GM06990 (cell line): Measurements from ENCODE around the gene FSTL1.

Experiments used
- DNase-seq: peaks from one replicate; pipeline ENCODE4 v3.0.0-alpha.2; 2011; ENCODE audit not compliant: insufficient read length; ENCODE audit errors: extremely low read depth
- H3K27me3 ChIP-seq: replicated peaks from 2 replicates; pipeline ENCODE4 v1.6.0; 2011; ENCODE audit warnings: low read length; ENCODE audit not compliant: control insufficient read depth, insufficient read depth
- H3K36me3 ChIP-seq: 2 replicates; pipeline ENCODE4 v1.5.1; 2011; ENCODE audit warnings: low read length; ENCODE audit not compliant: control insufficient read depth, insufficient read depth
- H3K4me3 ChIP-seq: replicated peaks from 2 replicates; pipeline ENCODE4 v1.5.1; 2011; ENCODE audit warnings: low read depth, mild to moderate bottlenecking, control low read depth, low read length
- TF ChIP-seq, protein P1 (sequence below): IDR thresholded peaks from 2 replicates; pipeline ENCODE4 v1.5.1; 2011; ENCODE audit warnings: low read length, control low read depth, mild to moderate bottlenecking, inconsistent platforms; ENCODE audit not compliant: insufficient read depth, poor library complexity, severe bottlenecking

Gene FSTL1

DNA sequence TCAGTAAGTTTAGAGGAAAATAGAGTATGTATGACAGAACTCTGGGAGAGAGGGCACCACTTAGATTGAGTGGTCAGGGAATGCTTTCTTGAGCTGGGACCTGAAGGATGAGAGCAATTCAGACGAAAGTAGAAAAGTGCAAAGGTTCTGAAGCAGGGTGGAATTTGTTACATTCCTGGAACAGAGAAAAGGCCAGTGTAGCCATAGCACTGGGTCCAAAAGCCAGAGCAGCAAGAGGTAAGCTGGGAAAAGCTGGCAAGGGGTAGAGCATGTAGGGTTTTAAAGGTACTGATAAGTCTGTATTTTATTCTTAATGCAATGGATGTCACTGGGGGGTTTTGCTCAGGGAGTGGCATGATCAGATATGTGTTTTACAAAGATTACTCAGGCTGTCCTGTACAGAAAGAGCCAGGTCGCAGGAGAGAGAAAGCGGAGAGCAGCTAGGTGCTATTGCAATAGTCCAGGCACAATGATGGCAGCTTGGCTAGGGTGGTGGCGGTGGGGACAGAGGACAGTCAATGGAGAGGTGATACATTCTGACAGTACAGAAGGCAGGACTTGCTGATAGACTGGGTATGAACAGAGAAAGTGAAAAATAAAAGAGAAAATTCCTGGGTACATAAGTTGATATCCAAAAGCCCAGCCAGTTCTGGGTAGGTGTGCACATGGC lies 17.0 kb downstream of the FSTL1 start:
- TF ChIP-seq, protein P1, sequence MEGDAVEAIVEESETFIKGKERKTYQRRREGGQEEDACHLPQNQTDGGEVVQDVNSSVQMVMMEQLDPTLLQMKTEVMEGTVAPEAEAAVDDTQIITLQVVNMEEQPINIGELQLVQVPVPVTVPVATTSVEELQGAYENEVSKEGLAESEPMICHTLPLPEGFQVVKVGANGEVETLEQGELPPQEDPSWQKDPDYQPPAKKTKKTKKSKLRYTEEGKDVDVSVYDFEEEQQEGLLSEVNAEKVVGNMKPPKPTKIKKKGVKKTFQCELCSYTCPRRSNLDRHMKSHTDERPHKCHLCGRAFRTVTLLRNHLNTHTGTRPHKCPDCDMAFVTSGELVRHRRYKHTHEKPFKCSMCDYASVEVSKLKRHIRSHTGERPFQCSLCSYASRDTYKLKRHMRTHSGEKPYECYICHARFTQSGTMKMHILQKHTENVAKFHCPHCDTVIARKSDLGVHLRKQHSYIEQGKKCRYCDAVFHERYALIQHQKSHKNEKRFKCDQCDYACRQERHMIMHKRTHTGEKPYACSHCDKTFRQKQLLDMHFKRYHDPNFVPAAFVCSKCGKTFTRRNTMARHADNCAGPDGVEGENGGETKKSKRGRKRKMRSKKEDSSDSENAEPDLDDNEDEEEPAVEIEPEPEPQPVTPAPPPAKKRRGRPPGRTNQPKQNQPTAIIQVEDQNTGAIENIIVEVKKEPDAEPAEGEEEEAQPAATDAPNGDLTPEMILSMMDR = no peak
- DNase-seq = no peak
- no peaks in the 10 kb centered on the region; the same call in 1 of the 2 replicates for H3K27me3 ChIP-seq
- H3K36me3 ChIP-seq = no peaks in the 10 kb centered on the region
- no peak overlapping the region for H3K4me3 ChIP-seq

DNA sequence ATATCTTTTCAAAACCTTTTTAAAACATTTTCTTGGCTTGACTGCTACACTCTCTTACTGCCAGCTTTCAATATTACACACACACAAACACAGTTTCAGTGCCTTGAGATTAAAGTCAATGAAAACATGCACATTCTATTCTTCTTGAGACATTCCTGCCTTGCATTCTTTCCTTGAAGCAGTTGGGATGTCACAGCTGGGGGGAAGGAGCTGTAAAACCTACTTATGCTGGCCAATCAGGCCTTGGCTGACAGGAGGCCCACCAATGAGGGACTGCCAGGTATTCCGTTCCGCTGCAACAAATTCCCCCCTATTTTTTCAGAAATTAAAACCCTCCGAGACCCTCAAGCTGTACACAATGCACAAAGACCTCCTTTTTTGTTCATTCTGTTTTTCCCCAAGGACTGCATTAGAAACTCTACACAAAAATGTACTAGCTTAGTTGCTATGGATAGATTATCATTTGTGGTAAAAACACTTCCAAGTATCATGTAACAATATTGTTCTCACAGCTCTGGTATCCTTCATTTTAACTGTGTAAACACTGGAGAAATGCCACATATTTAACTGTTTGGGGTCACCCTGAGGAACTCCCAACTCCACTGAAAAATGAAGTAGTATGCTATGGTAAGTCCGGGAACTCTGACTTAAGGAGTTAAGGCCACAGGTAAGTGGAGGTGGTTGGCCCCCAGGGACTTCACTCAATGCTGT lies 18.5 kb downstream of the FSTL1 start:
- Histone ChIP-seq H3K4me3 (no peak overlapping the region), H3K36me3 (no peaks in the 10 kb centered on the region), H3K27me3 (no peaks in the 10 kb centered on the region; the same call in 1 of the 2 replicates)
- TF ChIP-seq, protein P1 = no peak
- no peak for DNase-seq

DNA sequence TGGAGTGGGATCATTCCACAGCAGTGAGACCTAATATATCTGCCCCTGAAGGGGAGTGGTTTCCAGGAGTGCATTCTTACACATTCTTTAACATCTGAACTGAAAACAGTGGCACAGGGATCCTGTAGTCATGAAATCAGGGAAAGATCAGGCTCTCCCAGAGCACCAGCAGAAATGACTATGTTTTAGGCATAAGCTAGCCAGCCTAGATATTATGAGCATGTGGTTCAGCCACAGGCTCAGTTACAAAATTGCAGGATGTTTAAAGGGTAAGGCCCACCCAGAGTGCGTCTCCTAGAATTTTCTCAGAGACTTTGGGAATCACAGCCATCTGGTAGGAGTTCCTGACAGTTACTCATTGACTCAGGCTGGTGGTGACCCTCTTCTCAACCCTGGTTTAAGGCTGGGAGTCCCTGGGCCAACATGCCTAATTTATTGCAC lies 20.9 kb downstream of the FSTL1 start:
- Histone ChIP-seq H3K27me3 (no peaks in the 10 kb centered on the region), H3K4me3 (no peak overlapping the region), H3K36me3 (no peaks in the 10 kb centered on the region)
- no peak for DNase-seq
- TF ChIP-seq, protein P1 = no peak

DNA sequence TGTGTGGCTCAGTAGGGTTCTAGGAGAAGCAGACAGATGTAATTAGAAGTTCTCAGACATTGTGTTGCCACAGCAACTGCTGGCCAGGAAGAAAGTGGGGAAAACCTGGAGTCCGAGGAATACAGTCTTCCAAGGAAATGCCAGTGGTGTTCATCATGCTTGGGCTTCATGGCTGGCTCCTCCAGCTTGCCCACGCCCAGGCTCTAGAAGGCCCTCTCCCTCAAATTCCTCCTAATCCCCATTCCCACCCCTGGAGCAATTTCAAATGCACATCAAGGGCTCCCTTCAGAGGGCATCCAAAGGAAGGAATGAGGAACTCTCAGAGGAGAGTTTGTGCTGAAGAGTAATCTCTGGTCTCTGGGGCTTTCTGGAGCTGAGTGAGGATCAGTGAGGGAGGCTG lies 21.9 kb downstream of the FSTL1 start:
- no peak for DNase-seq
- Histone ChIP-seq H3K27me3 (no peaks in the 10 kb centered on the region), H3K36me3 (no peaks in the 10 kb centered on the region), H3K4me3 (no peak overlapping the region)
- TF ChIP-seq, protein P1 = no peak

DNA sequence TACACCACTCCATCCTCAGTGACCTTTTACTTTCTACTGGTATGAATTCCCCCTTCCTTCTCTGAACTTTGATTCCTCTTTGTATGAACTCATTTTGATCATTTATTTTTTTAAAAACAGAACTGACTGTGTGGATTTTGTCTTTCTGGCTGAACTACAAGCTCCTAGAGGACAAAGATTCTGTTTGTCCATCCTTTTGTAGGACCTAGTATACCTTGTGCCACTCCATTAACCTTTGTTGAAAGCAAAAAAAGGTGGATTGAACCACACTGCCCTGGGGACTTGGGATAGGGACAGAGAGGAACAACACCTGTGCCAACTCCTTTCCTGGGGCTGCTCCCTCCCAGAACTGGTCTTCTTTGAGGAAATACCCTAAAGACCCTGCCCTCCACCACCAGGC lies 23.6 kb downstream of the FSTL1 start:
- H3K4me3 ChIP-seq = no peak overlapping the region
- H3K36me3 ChIP-seq = no peaks in the 10 kb centered on the region
- no peak for DNase-seq

More for the DNA sequence above, 23.6 kb downstream of the FSTL1 start:
- TF ChIP-seq, protein P1 = no peak
- H3K27me3 ChIP-seq = no peaks in the 10 kb centered on the region
